ENCODE results near the gene C1orf210. TPM values are rescaled to one million over a fixed set of nuclear protein-coding genes. Genes with fewer than 3 reads are reported as not detected.

C1orf210 gene
- total RNA-seq, 2 experiments from 2014 or later: not detected

- Mint-ChIP-seq H3K4me3 (no peak overlapping the region), H3K36me3 (ENCODE audit: low read depth) (no peaks in the 10 kb centered on the region), H3K9me3 (no peaks in the 10 kb centered on the region), H3K27me3 (ENCODE audit: low read depth) (no peaks in the 10 kb centered on the region), H3K4me1 (ENCODE audit: low read depth) (no peaks in the 10 kb centered on the region), H3K27ac (no peak overlapping the region)
- CTCF ChIA-PET: no interaction called here
- DNase-seq: no peak
- intact Hi-C loops (cut with micrococcal nuclease): no loop called here
Observed at GRCh38 chr1:43307458-43308158, 22.2 kb upstream of the C1orf210 start.

- H3K9me3 Mint-ChIP-seq: no peaks in the 10 kb centered on the region
- no peaks in the 10 kb centered on the region for H3K4me1 Mint-ChIP-seq (ENCODE audit: low read depth)
- no peaks in the 10 kb centered on the region for H3K36me3 Mint-ChIP-seq (ENCODE audit: low read depth)
- no peak overlapping the region for H3K27ac Mint-ChIP-seq
- no peak overlapping the region for H3K4me3 Mint-ChIP-seq
- no peak for DNase-seq
- intact Hi-C loops (cut with micrococcal nuclease): no loop called here
- CTCF ChIA-PET: no interaction called here
- H3K27me3 Mint-ChIP-seq (ENCODE audit: low read depth): no peaks in the 10 kb centered on the region
Observed at GRCh38 chr1:43306688-43307457, 21.5 kb upstream of the C1orf210 start.

- intact Hi-C loops (cut with micrococcal nuclease): no loop called here
- no peaks in the 10 kb centered on the region for H3K27me3 Mint-ChIP-seq (ENCODE audit: low read depth)
- DNase-seq: no peak
- no peak overlapping the region for H3K27ac Mint-ChIP-seq
- H3K9me3 Mint-ChIP-seq: no peaks in the 10 kb centered on the region
- H3K4me3 Mint-ChIP-seq: no peak overlapping the region
- H3K4me1 Mint-ChIP-seq (ENCODE audit: low read depth): no peaks in the 10 kb centered on the region
- CTCF ChIA-PET: no interaction called here
- H3K36me3 Mint-ChIP-seq (ENCODE audit: low read depth): no peaks in the 10 kb centered on the region
Observed at GRCh38 chr1:43305926-43306687, 20.7 kb upstream of the C1orf210 start.

GRCh38 chr1:43305461-43305860, 20.1 kb upstream of the C1orf210 start:
- no peak overlapping the region for H3K27ac Mint-ChIP-seq
- CTCF ChIA-PET: no interaction called here
- H3K9me3 Mint-ChIP-seq: no peaks in the 10 kb centered on the region
- no peaks in the 10 kb centered on the region for H3K4me1 Mint-ChIP-seq (ENCODE audit: low read depth)
- DNase-seq: no peak
- no peaks in the 10 kb centered on the region for H3K27me3 Mint-ChIP-seq (ENCODE audit: low read depth)
- intact Hi-C loops (cut with micrococcal nuclease): no loop called here
- H3K4me3 Mint-ChIP-seq: no peak overlapping the region
- no peaks in the 10 kb centered on the region for H3K36me3 Mint-ChIP-seq (ENCODE audit: low read depth)

- Mint-ChIP-seq H3K4me1 (ENCODE audit: low read depth) (no peaks in the 10 kb centered on the region), H3K9me3 (no peaks in the 10 kb centered on the region), H3K27ac (no peak overlapping the region), H3K27me3 (ENCODE audit: low read depth) (no peaks in the 10 kb centered on the region), H3K36me3 (ENCODE audit: low read depth) (no peaks in the 10 kb centered on the region), H3K4me3 (no peak overlapping the region)
- CTCF ChIA-PET: no interaction called here
- intact Hi-C loops (cut with micrococcal nuclease): no loop called here
- DNase-seq: no peak
Observed at GRCh38 chr1:43304771-43305300, 19.5 kb upstream of the C1orf210 start.

- intact Hi-C loops (cut with micrococcal nuclease): no loop called here
- Mint-ChIP-seq H3K4me1 (ENCODE audit: low read depth) (no peaks in the 10 kb centered on the region), H3K27me3 (ENCODE audit: low read depth) (no peaks in the 10 kb centered on the region), H3K9me3 (no peaks in the 10 kb centered on the region), H3K36me3 (ENCODE audit: low read depth) (no peaks in the 10 kb centered on the region), H3K4me3 (no peak overlapping the region), H3K27ac (no peak overlapping the region)
- no peak for DNase-seq
- CTCF ChIA-PET: no interaction called here
Observed at GRCh38 chr1:43304314-43304681, 18.9 kb upstream of the C1orf210 start.

- Mint-ChIP-seq H3K27ac (no peak overlapping the region), H3K4me1 (ENCODE audit: low read depth) (no peaks in the 10 kb centered on the region), H3K36me3 (ENCODE audit: low read depth) (no peaks in the 10 kb centered on the region), H3K27me3 (ENCODE audit: low read depth) (no peaks in the 10 kb centered on the region), H3K9me3 (no peaks in the 10 kb centered on the region), H3K4me3 (no peak overlapping the region)
- DNase-seq: no peak
- intact Hi-C loops (cut with micrococcal nuclease): no loop called here
- CTCF ChIA-PET: no interaction called here
Observed at GRCh38 chr1:43303471-43304313, 18.3 kb upstream of the C1orf210 start.

GRCh38 chr1:43302721-43303470, 17.5 kb upstream of the C1orf210 start:
- Mint-ChIP-seq H3K27me3 (ENCODE audit: low read depth) (no peaks in the 10 kb centered on the region), H3K4me3 (no peak overlapping the region), H3K9me3 (no peaks in the 10 kb centered on the region), H3K27ac (no peak overlapping the region), H3K4me1 (ENCODE audit: low read depth) (no peaks in the 10 kb centered on the region), H3K36me3 (ENCODE audit: low read depth) (no peaks in the 10 kb centered on the region)
- CTCF ChIA-PET: no interaction called here
- DNase-seq: no peak
- intact Hi-C loops (cut with micrococcal nuclease): no loop called here

GRCh38 chr1:43302201-43302600, 16.8 kb upstream of the C1orf210 start:
- Mint-ChIP-seq H3K4me3 (no peak overlapping the region), H3K36me3 (ENCODE audit: low read depth) (no peaks in the 10 kb centered on the region), H3K4me1 (ENCODE audit: low read depth) (no peaks in the 10 kb centered on the region), H3K9me3 (no peaks in the 10 kb centered on the region), H3K27ac (no peak overlapping the region), H3K27me3 (ENCODE audit: low read depth) (no peaks in the 10 kb centered on the region)
- DNase-seq: no peak
- intact Hi-C loops (cut with micrococcal nuclease): no loop called here
- CTCF ChIA-PET: no interaction called here

- H3K36me3 Mint-ChIP-seq (ENCODE audit: low read depth): no peaks in the 10 kb centered on the region
- H3K4me1 Mint-ChIP-seq (ENCODE audit: low read depth): peaks cover 7% of the 10 kb centered on the region
- intact Hi-C loops (cut with micrococcal nuclease): no loop called here
- no peaks in the 10 kb centered on the region for H3K27me3 Mint-ChIP-seq (ENCODE audit: low read depth)
- no peak for DNase-seq
- H3K4me3 Mint-ChIP-seq: no peak within 1 kb of the TSS
- no peaks in the 10 kb centered on the region for H3K9me3 Mint-ChIP-seq
- CTCF ChIA-PET: no interaction called here
- H3K27ac Mint-ChIP-seq: no peak within 1 kb of the TSS
Observed at GRCh38 chr1:43300378-43301094, 15.2 kb upstream of the C1orf210 start, which contains the start of gene TIE1. Gene TIE1 (plus strand): TSS chr1:43300982. CDS start chr1:43301072, 90 bp downstream.

- CTCF ChIA-PET: no interaction called here
- Mint-ChIP-seq H3K27ac (no peak overlapping the region), H3K36me3 (ENCODE audit: low read depth) (no peaks in the 10 kb centered on the region), H3K4me1 (ENCODE audit: low read depth) (peaks cover 16% of the 10 kb centered on the region), H3K27me3 (ENCODE audit: low read depth) (no peaks in the 10 kb centered on the region), H3K4me3 (no peak overlapping the region), H3K9me3 (no peaks in the 10 kb centered on the region)
- intact Hi-C loops (cut with micrococcal nuclease): no loop called here
- no peak for DNase-seq
Observed at GRCh38 chr1:43299101-43299500, 13.7 kb upstream of the C1orf210 start.
